Thyroid gland (tissue), 4 donors: ENCODE results near the gene RYR2. TPM values are rescaled to one million over a fixed set of nuclear protein-coding genes. Genes with fewer than 3 reads are reported as not detected.
"Not testable (repeated sequence)": the region's sequence is repeated elsewhere in the genome, so short reads cannot be mapped to it uniquely, and the experiment has no call there.

ENCODE experiments used
- DNase-seq, 2 donors: peaks; one replicate each; pipeline ENCODE4 v3.0.0-alpha.2; 2019
- H3K27ac ChIP-seq, 3 donors: fragments of 200-600 bp; sonication (generic); 1 replicate in 2 of 3; 2 replicates in 1 of 3; pipeline ENCODE4 v1.5.1; 2016 to 2019; ENCODE audit warnings: mild to moderate bottlenecking in 1 of 3, moderate library complexity in 1 of 3
- H3K27me3 ChIP-seq: fragments of 200-600 bp; sonication (generic); one replicate; pipeline ENCODE4 v1.5.1; 2019
- H3K36me3 ChIP-seq, 2 donors: fragments of 200-600 bp; sonication (generic); one replicate each; pipeline ENCODE4 v1.5.1; 2016 to 2019
- H3K4me1 ChIP-seq, 2 donors: fragments of 200-600 bp; sonication (generic); one replicate each; pipeline ENCODE4 v1.5.1; 2017 to 2019
- H3K4me3 ChIP-seq, 3 donors: fragments of 200-600 bp; sonication (generic); replicated peaks in 1 of 3; 1 replicate in 2 of 3; 2 replicates in 1 of 3; pipeline ENCODE4 v1.5.1; 2016; ENCODE audit warnings: mild to moderate bottlenecking in 1 of 3
- H3K9me3 ChIP-seq: fragments of 200-600 bp; sonication (generic); one replicate; pipeline ENCODE4 v1.5.1; 2017
- POLR2A ChIP-seq, 2 donors: fragments of 450-650 bp; IDR thresholded peaks; one replicate each; pipeline ENCODE4 v1.6.1; 2017; ENCODE audit warnings: antibody characterized with exemption in 2 of 2, mild to moderate bottlenecking in 2 of 2, moderate library complexity in 1 of 2
- WGBS, 2 donors: methylation state at CpG; one replicate each; pipeline ENCODE4 v1.1.5; 2017; 5-methylcytosine and 5-hydroxymethylcytosine counted together
- intact Hi-C: fragments of 100-400 bp; cut with DNase I; formaldehyde crosslinking; loops from one replicate; pipeline ENCODE4 v1.15.1; 2023
- total RNA-seq, 4 donors: library from RNA; depleted of rRNA; stranded (reverse); fragments of >200 nt; gene quantifications; one replicate each; pipeline ENCODE4 v1.2.3, GENCODE V29; 2016
- TF ChIP-seq, protein P1 (sequence below), 6 experiments: fragments of 200-600 bp in 3 of 6; fragments of 450-650 bp in 3 of 6; sonication (generic) in 3 of 6; IDR thresholded peaks; one replicate each; pipeline ENCODE4 v1.5.1; 2016 to 2019; ENCODE audit warnings: antibody characterized with exemption in 6 of 6, mild to moderate bottlenecking in 2 of 6, inconsistent platforms in 1 of 6, moderate library complexity in 1 of 6

Gene RYR2
- total RNA-seq, 4 donors from 2014 or later = 6.6 to 31.8 (median 28.2) TPM

DNA sequence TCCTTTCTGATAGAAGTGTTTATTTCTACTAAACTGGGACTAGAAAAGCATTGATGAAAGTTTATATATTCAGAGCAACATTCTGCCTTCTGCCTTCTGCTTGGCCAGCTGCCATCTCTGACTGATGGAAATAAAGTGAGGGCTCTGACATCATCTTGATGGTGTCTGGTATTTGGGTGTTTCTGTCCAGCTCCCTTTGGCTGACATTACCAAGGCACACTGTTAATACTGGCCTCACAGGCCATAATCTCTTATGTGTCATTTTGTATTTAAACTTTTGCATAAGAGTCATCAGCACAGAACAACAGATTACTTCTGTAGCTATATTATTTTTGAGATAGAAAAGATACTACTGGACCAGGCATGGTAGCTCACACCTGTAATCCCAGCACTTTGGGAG, 216.9 kb downstream of the RYR2 start:
- DNase-seq = peak; percentile 60 to 68
- Histone ChIP-seq H3K27ac (no peak overlapping the region), H3K9me3 (no peaks in the 10 kb centered on the region), H3K4me1 (peaks cover 6 to 13% of the 10 kb centered on the region in 2 donors), H3K4me3 (no peak overlapping the region), H3K27me3 (no peaks in the 10 kb centered on the region), H3K36me3 (no peaks in the 10 kb centered on the region)
- intact Hi-C loops = no loop called here
- no peak for TF ChIP-seq POLR2A (IDR thresholded peaks at IDR 0.05)
- TF ChIP-seq, protein P1, sequence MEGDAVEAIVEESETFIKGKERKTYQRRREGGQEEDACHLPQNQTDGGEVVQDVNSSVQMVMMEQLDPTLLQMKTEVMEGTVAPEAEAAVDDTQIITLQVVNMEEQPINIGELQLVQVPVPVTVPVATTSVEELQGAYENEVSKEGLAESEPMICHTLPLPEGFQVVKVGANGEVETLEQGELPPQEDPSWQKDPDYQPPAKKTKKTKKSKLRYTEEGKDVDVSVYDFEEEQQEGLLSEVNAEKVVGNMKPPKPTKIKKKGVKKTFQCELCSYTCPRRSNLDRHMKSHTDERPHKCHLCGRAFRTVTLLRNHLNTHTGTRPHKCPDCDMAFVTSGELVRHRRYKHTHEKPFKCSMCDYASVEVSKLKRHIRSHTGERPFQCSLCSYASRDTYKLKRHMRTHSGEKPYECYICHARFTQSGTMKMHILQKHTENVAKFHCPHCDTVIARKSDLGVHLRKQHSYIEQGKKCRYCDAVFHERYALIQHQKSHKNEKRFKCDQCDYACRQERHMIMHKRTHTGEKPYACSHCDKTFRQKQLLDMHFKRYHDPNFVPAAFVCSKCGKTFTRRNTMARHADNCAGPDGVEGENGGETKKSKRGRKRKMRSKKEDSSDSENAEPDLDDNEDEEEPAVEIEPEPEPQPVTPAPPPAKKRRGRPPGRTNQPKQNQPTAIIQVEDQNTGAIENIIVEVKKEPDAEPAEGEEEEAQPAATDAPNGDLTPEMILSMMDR (IDR thresholded peaks at IDR 0.05) = no peak

DNA sequence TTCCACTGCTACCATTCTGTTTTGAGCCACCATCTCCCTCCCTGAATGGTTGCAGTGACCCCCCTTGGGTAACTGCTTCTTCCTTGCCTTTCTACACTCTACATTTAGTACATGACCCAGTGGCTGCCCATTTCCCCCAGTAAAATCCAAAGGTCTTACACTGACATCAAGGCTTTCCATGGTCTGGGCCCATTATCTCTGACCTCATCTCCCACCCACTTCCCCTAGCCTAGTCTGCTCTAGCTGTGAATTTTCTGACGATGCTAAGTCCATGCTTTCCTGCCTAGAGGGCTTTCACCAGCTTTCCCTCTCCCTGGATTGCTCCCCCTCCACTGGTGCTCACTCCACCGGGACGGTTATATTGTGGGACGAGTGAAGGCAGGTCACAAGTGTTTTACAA, 219.2 kb downstream of the RYR2 start:
- intact Hi-C loops = no loop called here
- H3K9me3 ChIP-seq = no peaks in the 10 kb centered on the region
- TF ChIP-seq, protein P1 (IDR thresholded peaks at IDR 0.05) = no peak
- TF ChIP-seq POLR2A (IDR thresholded peaks at IDR 0.05) = no peak
- 69 to 95% methylated on average over 4 of the region's 4 CpGs for WGBS, 2 donors
- H3K27me3 ChIP-seq = no peaks in the 10 kb centered on the region
- peaks cover 6 to 8% of the 10 kb centered on the region in 2 donors for H3K4me1 ChIP-seq
- no peak for DNase-seq
- no peaks in the 10 kb centered on the region for H3K36me3 ChIP-seq
- H3K27ac ChIP-seq = no peak overlapping the region
- no peak overlapping the region for H3K4me3 ChIP-seq

DNA sequence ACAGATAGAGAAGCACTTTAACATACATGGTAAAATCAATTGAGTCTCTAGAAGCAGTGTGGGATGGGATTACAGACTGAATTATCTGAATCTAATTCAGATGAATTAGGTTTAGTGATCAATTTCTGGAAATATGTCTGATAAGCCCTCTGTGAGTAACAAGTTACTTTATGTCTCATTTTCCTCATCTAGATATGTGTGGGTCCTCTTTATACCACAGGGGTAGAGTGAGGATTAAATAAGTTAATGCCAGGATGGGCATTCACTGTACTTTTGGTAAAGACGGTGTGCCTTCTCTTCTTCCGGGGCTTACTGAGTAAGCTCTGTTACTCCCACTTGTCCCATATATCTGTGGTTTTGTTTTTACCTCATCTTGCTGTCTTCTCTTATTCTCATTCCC, 225.8 kb downstream of the RYR2 start:
- intact Hi-C loops = no loop called here
- no peaks in the 10 kb centered on the region for H3K9me3 ChIP-seq
- no peaks in the 10 kb centered on the region for H3K36me3 ChIP-seq
- H3K4me1 ChIP-seq = peaks cover 5 to 13% of the 10 kb centered on the region in 2 donors
- no peak for TF ChIP-seq POLR2A (IDR thresholded peaks at IDR 0.05)
- TF ChIP-seq, protein P1 (IDR thresholded peaks at IDR 0.05) = no peak
- DNase-seq = no peak
- no peaks in the 10 kb centered on the region for H3K27me3 ChIP-seq
- no peak overlapping the region for H3K4me3 ChIP-seq
- WGBS, 2 donors = 79 to 96% methylated on average over 2 of the region's 2 CpGs
- H3K27ac ChIP-seq = no peak overlapping the region

DNA sequence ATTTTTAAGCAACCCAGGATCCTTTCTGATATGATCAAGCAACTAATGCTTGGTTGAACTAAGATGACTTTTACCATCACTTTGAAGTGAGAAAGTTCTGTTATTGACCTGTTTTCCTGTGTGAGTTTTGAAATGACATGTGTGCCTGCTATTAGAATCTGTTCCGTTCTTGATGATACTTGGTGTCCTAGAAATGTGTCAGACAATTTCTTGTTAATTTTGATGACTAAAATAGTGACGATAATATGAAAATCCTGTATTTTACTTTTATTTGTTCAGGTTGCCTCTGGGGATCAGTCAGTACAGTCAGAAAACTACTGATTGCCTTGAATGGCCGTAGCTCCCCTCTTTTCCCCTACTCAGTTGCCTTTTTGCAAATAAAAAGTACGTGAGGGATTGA, 228.0 kb downstream of the RYR2 start:
- WGBS, 2 donors = 26 to 28% methylated on average over 4 of the region's 4 CpGs

DNA sequence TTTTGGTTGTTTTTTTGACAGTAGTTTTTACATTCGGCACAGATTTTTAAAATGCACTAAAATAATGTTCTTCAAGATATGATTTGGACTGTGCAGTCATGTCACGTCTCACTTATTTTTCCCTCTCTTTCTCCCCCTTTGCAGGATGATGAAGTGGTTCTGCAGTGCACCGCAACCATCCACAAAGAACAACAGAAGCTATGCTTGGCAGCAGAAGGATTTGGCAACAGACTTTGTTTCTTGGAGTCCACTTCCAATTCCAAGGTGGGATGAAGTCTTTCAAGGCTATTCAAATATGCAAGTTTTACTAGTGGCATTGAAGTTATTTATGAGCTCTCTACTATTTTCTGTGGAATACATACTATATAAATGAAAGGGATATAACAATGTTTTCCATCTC, 228.4 kb downstream of the RYR2 start:
- H3K4me1 ChIP-seq = peaks cover 5 to 13% of the 10 kb centered on the region in 2 donors
- peak overlapping the region in 2 of 3 donors; percentile 30 to 46 for H3K27ac ChIP-seq
- no peaks in the 10 kb centered on the region for H3K36me3 ChIP-seq
- intact Hi-C loops = no loop called here
- H3K9me3 ChIP-seq = no peaks in the 10 kb centered on the region
- no peaks in the 10 kb centered on the region for H3K27me3 ChIP-seq
- whole genome bisulfite sequencing, 2 donors = 23 to 26% methylated on average over 3 of the region's 3 CpGs
- no peak overlapping the region for H3K4me3 ChIP-seq
- DNase-seq = peak; percentile 78 to 80
- TF ChIP-seq POLR2A (IDR thresholded peaks at IDR 0.05) = no peak
- TF ChIP-seq, protein P1 (IDR thresholded peaks at IDR 0.05) = no peak

More for the DNA sequence above, 228.0 kb downstream of the RYR2 start:
- H3K4me3 ChIP-seq = no peak overlapping the region
- no peaks in the 10 kb centered on the region for H3K27me3 ChIP-seq
- TF ChIP-seq, protein P1 (IDR thresholded peaks at IDR 0.05) = no peak
- no peak for TF ChIP-seq POLR2A (IDR thresholded peaks at IDR 0.05)
- H3K36me3 ChIP-seq = no peaks in the 10 kb centered on the region
- DNase-seq = no peak
- peaks cover 5 to 13% of the 10 kb centered on the region in 2 donors for H3K4me1 ChIP-seq
- no peaks in the 10 kb centered on the region for H3K9me3 ChIP-seq
- H3K27ac ChIP-seq = peak overlapping the region in 2 of 3 donors; percentile 30 to 46
- intact Hi-C loops = no loop called here

DNA sequence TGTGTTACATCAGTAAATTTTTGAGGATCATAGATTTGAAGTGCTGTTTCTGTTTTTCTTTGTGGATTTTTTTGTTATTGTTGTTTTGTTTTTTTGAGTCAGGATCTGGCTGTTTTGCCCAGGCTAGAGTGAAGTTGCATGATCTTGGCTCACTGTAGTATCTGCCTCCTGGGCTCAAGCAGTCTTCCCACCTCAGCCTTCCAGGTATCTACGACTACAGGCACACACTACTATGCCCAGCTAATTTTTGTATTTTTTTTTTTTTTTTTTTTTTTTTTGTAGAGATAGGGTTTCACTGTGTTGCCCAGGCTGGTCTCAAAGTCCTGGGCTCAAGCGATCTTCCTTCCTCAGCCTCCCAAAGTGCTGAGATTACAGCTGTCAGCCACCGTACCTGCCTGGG, 236.0 kb downstream of the RYR2 start:
- H3K4me1 ChIP-seq, H3K9me3 ChIP-seq, H3K27me3 ChIP-seq, H3K36me3 ChIP-seq, DNase-seq, H3K27ac ChIP-seq, H3K4me3 ChIP-seq, intact Hi-C loops: not testable (repeated sequence)
- 60 to 89% methylated on average over 3 of the region's 3 CpGs for WGBS, 2 donors
